Stimulated activated CD8-positive, alpha-beta memory T cell treated with anti-CD3 and anti-CD28 coated beads, Interleukin-15, amount 100 ng/mL, for 4 hours (primary cell): ENCODE data around the gene SDC3.
"Not testable (repeated sequence)": the region's sequence is repeated elsewhere in the genome, so short reads cannot be mapped to it uniquely, and the experiment has no call there.

Experiments
- DNase-seq, 2 donors: peaks; one replicate each; pipeline ENCODE4 v3.0.0-alpha.2; 2020; ENCODE audit warnings: low read depth in 2 of 2

Gene SDC3, protein sequence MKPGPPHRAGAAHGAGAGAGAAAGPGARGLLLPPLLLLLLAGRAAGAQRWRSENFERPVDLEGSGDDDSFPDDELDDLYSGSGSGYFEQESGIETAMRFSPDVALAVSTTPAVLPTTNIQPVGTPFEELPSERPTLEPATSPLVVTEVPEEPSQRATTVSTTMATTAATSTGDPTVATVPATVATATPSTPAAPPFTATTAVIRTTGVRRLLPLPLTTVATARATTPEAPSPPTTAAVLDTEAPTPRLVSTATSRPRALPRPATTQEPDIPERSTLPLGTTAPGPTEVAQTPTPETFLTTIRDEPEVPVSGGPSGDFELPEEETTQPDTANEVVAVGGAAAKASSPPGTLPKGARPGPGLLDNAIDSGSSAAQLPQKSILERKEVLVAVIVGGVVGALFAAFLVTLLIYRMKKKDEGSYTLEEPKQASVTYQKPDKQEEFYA

GRCh38 chr1:30908696-30909364 is at the start of gene SDC3:
SDC3 (minus strand) TSS chr1:30908758; CDS start chr1:30908586, 172 bp downstream.
- DNase-seq = no peak

- no peak for DNase-seq
Observed at GRCh38 chr1:30957560-30958222, 49.1 kb upstream of the SDC3 start.

DNA sequence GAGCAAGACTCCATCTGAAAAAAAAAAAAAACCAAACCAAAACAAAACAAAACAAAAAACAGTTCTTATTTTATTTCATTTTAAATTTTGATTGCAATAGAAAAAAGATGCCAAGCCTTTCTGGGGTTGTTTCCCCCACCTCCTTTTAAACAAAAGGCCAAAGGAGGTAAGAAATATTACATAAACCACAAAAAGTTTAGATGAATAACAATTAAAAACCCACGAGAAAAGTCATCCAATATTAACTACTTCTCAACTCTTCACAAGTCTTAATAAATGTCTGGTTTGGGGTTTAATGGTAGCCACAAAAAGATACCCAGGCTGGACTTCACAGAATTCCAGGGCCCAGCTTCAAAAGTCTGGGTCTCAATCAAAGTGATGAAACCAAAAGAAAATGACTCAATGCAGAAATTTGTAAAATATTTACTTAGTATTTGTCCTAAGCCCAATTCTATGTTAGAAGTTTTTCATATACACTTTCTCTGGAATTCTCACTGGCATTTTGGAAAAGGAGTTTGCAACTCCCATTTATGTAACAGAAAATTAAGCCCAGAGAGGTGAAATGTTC is 47.0 kb upstream of the SDC3 start:
- no peak for DNase-seq

DNA sequence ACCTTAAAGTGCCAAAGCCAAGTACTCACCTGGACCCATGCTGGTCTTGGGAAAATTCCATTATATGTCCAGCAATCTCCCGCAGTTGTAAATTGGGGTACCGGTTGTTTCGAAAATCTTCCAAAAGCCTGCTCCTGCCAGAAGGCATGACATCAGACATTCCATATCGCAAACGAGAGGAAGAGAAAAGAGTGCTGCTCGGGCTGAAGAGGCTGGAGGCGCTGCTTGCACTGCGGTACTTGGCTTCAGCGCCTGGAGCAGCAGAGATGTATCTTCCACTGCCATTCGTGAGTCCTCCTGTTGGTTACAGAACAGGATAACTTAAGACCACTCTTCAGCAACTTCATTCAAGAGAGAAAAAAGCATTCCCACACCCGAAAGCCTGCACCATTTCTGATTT is 45.1 kb upstream of the SDC3 start:
- no peak for DNase-seq

- no peak for DNase-seq
Observed at GRCh38 chr1:30952098-30952497, 43.5 kb upstream of the SDC3 start.

DNA sequence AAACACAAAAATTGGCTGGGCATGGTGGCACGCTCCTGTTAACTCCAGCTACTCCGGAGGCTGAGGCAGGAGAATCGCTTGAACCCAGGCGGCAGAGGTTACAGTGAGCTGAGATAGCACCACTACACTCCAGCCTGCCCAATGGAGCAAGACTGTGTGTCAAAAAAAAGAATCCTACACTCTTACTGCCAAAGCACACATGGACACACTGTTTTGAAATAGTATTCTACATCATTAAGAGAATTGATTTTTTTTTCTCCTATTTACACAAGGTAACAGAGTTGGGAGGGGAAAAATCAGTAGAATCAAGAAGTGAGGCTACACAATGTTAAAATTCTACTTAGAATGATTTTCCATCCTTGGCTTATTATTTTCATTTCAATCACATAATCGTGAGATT is 42.1 kb upstream of the SDC3 start:
- DNase-seq = no peak

DNA sequence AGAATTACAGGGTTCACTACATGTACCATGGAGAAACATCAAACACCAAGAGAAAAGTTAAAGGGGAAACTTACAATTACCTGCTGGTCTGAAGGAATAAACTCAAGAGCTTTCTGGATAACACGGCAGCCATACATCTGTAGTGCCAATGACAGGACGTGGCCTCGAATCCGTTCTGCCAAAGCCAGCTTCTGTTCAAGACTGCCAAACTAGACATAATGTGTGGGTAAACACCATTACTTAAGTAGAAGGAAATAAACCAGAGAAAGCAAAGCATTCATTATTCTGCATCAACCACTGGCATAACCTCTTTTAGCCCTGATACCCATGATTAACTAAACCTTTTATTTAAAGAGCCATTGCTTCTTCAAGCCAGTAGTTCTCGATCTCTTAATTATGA is 41.5 kb upstream of the SDC3 start:
- DNase-seq = no peak

DNA sequence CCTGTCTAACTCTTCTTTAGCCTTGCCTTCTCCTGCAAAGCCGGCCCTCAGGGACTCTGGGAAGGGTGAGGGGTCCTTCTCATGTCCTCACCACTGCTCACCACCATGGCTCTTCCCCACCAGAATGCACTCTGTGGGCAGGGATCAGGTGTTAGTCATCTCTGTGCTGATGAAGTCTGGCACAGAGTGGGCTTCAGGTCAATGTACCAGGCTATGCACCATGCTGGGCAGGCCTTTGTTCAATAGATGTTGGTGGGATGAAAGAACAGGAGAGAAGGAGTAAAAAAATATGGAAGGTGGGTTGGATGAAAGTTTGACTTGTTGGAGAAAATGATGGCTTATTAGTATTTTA is 40.9 kb upstream of the SDC3 start:
- DNase-seq = not testable (repeated sequence)

GRCh38 chr1:30948813-30949486 is 40.4 kb upstream of the SDC3 start:
- DNase-seq = not testable (repeated sequence)

DNA sequence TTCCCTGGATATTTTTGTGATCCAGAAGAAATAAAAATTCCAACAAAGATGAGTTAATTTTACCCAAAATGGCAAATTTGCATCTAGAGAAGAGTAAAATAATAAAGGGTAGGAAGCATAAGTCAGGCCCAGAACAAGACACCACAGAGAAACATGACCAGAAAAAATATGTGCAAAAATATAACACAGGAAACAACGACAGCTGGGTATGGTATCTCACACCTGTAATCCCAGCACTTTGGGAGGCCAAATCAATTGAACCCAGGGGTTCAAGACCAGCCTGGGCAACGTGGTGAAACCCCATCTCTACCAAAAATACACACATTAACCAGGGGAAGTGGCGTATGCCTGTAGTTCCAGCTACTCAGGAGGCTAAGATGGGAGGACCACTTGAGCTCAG is 39.7 kb upstream of the SDC3 start:
- DNase-seq = no peak

DNA sequence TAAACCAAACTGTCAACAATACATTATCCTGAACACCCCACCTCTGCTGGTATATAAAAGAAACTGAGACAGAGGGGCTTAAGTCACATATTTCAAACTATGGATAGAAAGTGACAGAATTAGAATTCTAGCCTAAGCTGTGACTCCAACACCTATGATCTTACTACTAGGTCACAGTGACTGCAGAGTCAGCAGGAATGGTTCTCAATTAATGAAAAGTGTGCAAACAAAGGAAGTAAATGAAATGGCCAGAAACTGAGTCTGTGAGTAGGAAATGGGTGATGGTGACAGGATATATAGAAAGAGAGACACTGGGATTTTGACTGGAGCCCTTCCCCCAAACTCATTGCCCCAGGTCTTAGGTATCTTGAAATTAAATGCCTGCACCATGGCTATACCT is 38.7 kb upstream of the SDC3 start:
- no peak for DNase-seq

DNA sequence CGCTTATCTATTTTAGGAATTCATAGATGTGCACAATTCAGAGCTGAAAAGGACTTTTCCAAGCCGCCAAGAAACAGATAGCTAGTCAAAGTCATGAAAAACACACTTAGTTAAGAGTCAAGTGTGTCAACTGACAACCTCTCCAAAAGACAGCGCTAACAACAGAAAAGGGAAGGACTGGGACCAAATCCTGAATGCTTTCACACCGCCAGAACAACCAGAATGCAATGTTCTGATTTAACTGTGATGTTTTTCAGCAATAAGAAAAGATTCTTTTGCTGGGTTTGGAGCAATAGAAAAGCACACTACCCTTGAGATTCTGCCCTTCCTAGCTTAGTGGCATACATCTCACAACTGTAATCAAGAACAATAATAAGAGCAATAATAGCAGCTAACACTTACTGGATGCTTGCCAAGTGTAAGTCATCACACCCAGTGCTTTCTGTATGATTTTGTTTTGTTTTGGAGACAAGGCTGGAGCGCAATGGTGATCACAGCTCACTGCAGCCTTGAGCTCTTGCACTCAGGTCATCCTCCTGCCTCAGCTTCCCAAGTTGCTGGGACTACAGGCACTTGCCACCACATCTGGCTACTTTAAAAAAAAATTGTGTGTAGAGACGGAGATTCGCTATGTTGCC is 33.9 kb upstream of the SDC3 start:
- DNase-seq = no peak

DNA sequence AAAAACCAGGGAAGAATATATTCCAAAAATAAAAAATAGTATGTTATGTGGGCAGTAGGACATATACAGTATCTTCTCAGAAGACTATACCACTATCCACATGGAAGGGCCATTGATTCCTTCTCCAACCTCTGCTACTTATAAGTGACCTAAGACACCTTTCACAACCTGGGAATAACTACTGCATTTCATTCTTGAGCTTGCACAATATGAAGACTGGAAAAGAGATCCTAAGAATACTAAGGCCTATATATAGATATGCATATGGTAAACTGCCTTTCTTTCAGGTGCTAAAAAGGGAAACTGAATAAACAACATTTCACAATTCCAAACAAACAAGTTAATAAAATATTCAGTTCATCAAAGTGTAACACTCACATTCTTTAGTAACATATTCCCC is 32.0 kb upstream of the SDC3 start:
- DNase-seq = no peak

GRCh38 chr1:30936541-30937171 is 28.1 kb upstream of the SDC3 start:
- DNase-seq = no peak

DNA sequence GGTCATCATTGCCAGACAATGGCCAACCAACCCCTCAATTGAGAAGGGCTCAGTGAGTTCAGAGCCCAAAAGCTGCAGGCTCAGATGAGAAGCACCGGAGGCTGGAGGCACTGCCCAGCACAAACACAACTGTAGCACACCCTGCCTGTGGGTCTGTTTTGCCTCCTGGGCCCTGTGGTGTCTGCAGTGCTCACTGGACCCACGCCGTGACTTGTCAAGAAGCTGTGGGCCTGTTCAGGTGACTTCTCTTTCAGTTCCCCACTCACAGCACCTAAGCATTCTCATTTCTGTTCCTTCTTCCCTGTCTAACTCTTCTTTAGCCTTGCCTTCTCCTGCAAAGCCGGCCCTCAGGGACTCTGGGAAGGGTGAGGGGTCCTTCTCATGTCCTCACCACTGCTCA is 27.2 kb upstream of the SDC3 start:
- DNase-seq = not testable (repeated sequence)

GRCh38 chr1:30934613-30935012 is 26.1 kb upstream of the SDC3 start:
- no peak for DNase-seq

GRCh38 chr1:30933874-30934252 is 25.3 kb upstream of the SDC3 start:
- no peak for DNase-seq

GRCh38 chr1:30930631-30931173 is 22.1 kb upstream of the SDC3 start:
- DNase-seq = no peak

DNA sequence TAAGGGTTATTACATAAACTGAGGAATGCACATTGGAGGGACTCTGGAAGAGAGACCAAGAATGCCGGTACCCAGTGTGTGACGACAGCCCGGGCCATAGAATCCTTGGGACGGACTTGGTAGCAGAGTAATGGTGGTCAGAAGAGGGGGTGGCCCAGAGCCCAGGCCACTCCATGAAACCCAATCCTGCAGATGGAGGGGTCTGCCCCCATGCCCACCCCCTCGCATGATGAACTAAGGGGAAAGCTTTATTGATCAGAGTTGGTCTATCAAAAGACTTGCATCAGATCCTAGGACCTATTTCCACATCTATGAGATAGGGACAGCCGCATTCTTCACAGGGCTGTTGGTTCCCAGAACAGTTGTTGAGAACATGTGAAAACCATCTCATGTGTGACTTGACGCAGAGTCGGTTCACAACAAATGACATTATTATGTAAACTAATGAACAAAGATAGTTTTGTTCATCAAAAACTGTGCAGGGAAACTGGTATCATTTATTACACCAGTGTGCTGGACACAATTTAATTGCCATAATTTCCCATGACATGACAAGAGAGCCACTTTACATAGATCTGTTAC is 21.5 kb upstream of the SDC3 start:
- DNase-seq = no peak

DNA sequence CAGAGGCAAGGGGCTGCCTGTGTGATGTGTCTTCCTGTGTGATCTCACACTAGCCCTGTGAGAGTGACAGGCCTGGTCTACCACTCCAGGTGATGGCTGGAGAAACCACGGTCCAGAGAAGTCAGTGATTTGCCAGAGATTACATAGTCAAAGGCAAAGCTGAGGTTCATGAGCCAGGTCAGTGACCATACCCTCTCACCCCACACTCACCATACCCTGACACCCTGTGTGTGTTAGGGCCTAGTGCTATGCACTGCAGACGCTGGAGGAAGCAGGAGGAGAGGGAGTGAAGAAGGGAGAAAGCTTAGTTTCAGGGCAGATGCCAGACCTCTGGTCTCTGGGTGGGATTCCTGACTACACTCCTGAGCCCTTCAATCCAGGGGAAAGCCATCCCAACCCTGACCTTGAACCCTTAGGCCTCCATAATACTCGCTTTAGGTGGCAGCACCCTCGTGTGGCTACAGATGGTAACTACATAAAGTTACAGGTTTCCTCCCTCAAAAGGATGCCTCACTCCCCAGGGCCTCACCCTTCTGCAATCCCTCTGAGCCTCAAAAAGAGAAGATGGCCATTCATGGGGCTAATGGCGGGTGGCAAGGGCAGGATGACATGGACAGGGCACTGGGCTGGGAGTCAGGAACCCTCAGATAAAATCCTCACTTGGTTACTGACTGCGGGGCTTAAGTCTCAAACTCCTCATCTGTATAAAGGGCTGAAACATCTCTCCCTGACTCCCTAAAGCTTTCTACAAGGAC is 20.8 kb upstream of the SDC3 start:
- no peak for DNase-seq
